ENCODE results near the gene ANO6. TPM values are rescaled to one million over a fixed set of nuclear protein-coding genes. Genes with fewer than 3 reads are reported as not detected.

The ANO6 gene
- total RNA-seq, 4 donors from 2014 or later = 16.9 to 23.0 (median 20.4) TPM

DNA sequence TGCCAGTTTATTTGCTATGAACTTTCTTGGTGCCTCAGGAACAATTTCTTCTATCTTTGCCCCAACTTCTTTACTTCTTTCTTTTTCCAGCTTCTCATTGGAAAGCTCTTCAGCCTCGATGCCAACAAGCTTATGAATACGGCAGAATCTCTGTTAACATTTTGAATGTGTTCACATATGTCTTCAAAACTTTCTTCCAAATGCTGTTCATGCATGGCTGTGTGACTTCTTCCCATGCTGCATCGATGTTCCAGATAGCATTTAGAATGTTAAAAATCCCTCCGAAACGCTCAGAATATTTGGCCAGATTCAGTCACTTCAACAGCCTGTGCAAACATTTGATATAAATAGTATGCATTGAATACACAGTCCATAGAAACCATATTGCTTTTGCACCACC lies 265.9 kb downstream of the ANO6 start:
- WGBS, 2 donors (ENCODE audit: low coverage in 1 of 2) = 55 to 61% methylated on average over 5 of the region's 5 CpGs
- no peak for DNase-seq
- H3K36me3 ChIP-seq = no peaks in the 10 kb centered on the region
- H3K4me1 ChIP-seq = no peaks in the 10 kb centered on the region
- H3K27me3 ChIP-seq = no peaks in the 10 kb centered on the region
- in situ Hi-C loops (cut with MboI; ENCODE audit: low pct_ligation_motif_present in 1 of 4, low pct_unique_long_range_greater_than_20kb in 1 of 4, low sequenced_read_pairs in 3 of 4) = no loop called here
- no peak overlapping the region for H3K27ac ChIP-seq
- H3K4me3 ChIP-seq = no peak overlapping the region
- H3K9me3 ChIP-seq = no peaks in the 10 kb centered on the region
- intact Hi-C loops (cut with DNase I; ENCODE audit: low total_unique reads) = no loop called here
- TF ChIP-seq POLR2AphosphoS5 (IDR thresholded peaks at IDR 0.05) (no peak), POLR2A (IDR thresholded peaks at IDR 0.05) (no peak), EP300 (IDR thresholded peaks at IDR 0.05; ENCODE audit: low read depth) (no peak)
- TF ChIP-seq, protein P1, sequence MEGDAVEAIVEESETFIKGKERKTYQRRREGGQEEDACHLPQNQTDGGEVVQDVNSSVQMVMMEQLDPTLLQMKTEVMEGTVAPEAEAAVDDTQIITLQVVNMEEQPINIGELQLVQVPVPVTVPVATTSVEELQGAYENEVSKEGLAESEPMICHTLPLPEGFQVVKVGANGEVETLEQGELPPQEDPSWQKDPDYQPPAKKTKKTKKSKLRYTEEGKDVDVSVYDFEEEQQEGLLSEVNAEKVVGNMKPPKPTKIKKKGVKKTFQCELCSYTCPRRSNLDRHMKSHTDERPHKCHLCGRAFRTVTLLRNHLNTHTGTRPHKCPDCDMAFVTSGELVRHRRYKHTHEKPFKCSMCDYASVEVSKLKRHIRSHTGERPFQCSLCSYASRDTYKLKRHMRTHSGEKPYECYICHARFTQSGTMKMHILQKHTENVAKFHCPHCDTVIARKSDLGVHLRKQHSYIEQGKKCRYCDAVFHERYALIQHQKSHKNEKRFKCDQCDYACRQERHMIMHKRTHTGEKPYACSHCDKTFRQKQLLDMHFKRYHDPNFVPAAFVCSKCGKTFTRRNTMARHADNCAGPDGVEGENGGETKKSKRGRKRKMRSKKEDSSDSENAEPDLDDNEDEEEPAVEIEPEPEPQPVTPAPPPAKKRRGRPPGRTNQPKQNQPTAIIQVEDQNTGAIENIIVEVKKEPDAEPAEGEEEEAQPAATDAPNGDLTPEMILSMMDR (IDR thresholded peaks at IDR 0.05) = no peak

DNA sequence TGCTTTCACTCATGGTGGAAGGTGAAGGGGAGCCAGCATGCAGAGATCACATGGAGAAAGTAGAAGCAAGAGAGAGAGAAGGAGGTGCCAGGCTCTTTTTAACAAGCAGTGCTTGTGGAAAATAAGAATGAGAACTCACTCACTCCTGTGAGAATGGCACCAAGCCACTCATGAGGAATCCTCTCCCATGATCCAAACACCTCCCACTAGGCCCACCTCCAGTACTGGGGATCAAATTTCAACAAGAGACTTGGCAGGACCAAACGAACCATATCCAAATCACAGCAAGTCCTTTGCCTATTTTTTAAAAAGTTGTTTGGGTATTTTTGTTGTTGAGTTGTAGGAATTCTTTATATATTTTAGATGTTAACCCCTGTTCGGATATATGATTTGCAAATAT lies 267.7 kb downstream of the ANO6 start:
- in situ Hi-C loops (cut with MboI; ENCODE audit: low pct_ligation_motif_present in 1 of 4, low pct_unique_long_range_greater_than_20kb in 1 of 4, low sequenced_read_pairs in 3 of 4) = no loop called here
- H3K4me1 ChIP-seq = no peaks in the 10 kb centered on the region
- H3K4me3 ChIP-seq = no peak overlapping the region
- no peak for DNase-seq
- no peaks in the 10 kb centered on the region for H3K36me3 ChIP-seq
- WGBS, 2 donors (ENCODE audit: low coverage in 1 of 2) = 54 to 60% methylated on average over 2 of the region's 2 CpGs
- TF ChIP-seq POLR2AphosphoS5 (IDR thresholded peaks at IDR 0.05) = no peak
- TF ChIP-seq EP300 (IDR thresholded peaks at IDR 0.05; ENCODE audit: low read depth) = no peak
- TF ChIP-seq POLR2A (IDR thresholded peaks at IDR 0.05) = no peak
- TF ChIP-seq, protein P1 (IDR thresholded peaks at IDR 0.05) = no peak
- no peak overlapping the region for H3K27ac ChIP-seq
- intact Hi-C loops (cut with DNase I; ENCODE audit: low total_unique reads) = no loop called here
- H3K27me3 ChIP-seq = no peaks in the 10 kb centered on the region
- no peaks in the 10 kb centered on the region for H3K9me3 ChIP-seq

Small RNAs within 50 kb of the gene (small RNA-seq; reads per million reads assigned to genes)
- gene AC009248.2 = 0 reads per million in 4 donors

Other genes with a start within 250 kb of the ANO6 start
- gene DBX2, start 165.0 kb upstream of the ANO6 start, total RNA-seq = under 1 TPM in 1 of 4 donors, not detected in 3; 0.14 TPM